ENCODE results near the gene L1TD1. TPM values are rescaled to one million over a fixed set of nuclear protein-coding genes. Genes with fewer than 3 reads are reported as not detected.

L1TD1 gene
- total RNA-seq, 1 experiment from 2014 or later = 0.18 TPM

GRCh38 chr1:62260688-62261087, 66.0 kb downstream of the L1TD1 start:
- Histone ChIP-seq H3K9me3 (ENCODE audit: control insufficient read depth, insufficient read depth, low read depth, low read length) (no peaks in the 10 kb centered on the region), H3K27me3 (ENCODE audit: control insufficient read depth, insufficient read depth, low read length) (0 out of 2 replicates have a peak, but pooled peaks cover 5% of the 10 kb centered on the region), H3K4me3 (ENCODE audit: low read depth in 2 of 2, low read length in 2 of 2) (no peak overlapping the region), H3K27ac (ENCODE audit: low read length) (no peak overlapping the region), H3K36me3 (ENCODE audit: control insufficient read depth, insufficient read depth, low read length) (no peaks in the 10 kb centered on the region), H3K4me1 (ENCODE audit: control insufficient read depth, insufficient read depth, low read length) (no peaks in the 10 kb centered on the region)
- ATAC-seq (no peak), DNase-seq (ENCODE audit: low read depth, low spot score) (no peak)
- ChIA-PET CTCF (interaction anchor here (0.7 to 1.0 kb wide), 2 partner anchors 21 to 154 kb away, joined by 3 to 6 read pairs; no protein-coding TSS in a partner anchor), POLR2A (no interaction called here)
- no peak for TF ChIP-seq REST (IDR thresholded peaks at IDR 0.05; ENCODE audit: insufficient read depth in 1 of 2, low read depth in 2 of 2, low read length in 1 of 2)
- TF ChIP-seq, protein P1, sequence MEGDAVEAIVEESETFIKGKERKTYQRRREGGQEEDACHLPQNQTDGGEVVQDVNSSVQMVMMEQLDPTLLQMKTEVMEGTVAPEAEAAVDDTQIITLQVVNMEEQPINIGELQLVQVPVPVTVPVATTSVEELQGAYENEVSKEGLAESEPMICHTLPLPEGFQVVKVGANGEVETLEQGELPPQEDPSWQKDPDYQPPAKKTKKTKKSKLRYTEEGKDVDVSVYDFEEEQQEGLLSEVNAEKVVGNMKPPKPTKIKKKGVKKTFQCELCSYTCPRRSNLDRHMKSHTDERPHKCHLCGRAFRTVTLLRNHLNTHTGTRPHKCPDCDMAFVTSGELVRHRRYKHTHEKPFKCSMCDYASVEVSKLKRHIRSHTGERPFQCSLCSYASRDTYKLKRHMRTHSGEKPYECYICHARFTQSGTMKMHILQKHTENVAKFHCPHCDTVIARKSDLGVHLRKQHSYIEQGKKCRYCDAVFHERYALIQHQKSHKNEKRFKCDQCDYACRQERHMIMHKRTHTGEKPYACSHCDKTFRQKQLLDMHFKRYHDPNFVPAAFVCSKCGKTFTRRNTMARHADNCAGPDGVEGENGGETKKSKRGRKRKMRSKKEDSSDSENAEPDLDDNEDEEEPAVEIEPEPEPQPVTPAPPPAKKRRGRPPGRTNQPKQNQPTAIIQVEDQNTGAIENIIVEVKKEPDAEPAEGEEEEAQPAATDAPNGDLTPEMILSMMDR (IDR thresholded peaks at IDR 0.05) = no peak
- no peak for TF ChIP-seq SIN3A (IDR thresholded peaks at IDR 0.05; ENCODE audit: borderline replicate concordance, insufficient read depth, low read depth, low read length)
- no peak for TF ChIP-seq TCF7L2 (IDR thresholded peaks at IDR 0.05; ENCODE audit: low read depth, low read length)
- no peak for TF ChIP-seq POLR2AphosphoS5 (IDR thresholded peaks at IDR 0.05; ENCODE audit: low read depth, low read length)
- BruUV-seq (replicated peaks) = no TSS peak
- in situ Hi-C loops (cut with HindIII; ENCODE audit: low pct_unique_long_range_greater_than_20kb, low sequenced_read_pairs) (no loop called here), intact Hi-C loops (cut with micrococcal nuclease; ENCODE audit: unreplicated experiment) (no loop called here)

Other genes with a start within 250 kb of the L1TD1 start
- 0.18 TPM for gene KANK4, start 124.6 kb downstream of the L1TD1 start, total RNA-seq (2021; ENCODE audit: unreplicated experiment)
- gene USP1, start 242.2 kb downstream of the L1TD1 start, total RNA-seq (2021; ENCODE audit: unreplicated experiment) = 42.9 TPM

Measured in Panc1 (cell line).